Measurements from ENCODE around the gene STIM2.
A peak's percentile ranks its signal among the peaks of the same experiment; 100 is the strongest.
"Not testable (repeated sequence)": the region's sequence is repeated elsewhere in the genome, so short reads cannot be mapped to it uniquely, and the experiment has no call there.

The STIM2 gene

GRCh38 chr4:26860157-26860921, at the start of gene STIM2:
TSS of gene STIM2 (plus strand) at chr4:26860841.
- DNase-seq = peak; percentile 96

DNA sequence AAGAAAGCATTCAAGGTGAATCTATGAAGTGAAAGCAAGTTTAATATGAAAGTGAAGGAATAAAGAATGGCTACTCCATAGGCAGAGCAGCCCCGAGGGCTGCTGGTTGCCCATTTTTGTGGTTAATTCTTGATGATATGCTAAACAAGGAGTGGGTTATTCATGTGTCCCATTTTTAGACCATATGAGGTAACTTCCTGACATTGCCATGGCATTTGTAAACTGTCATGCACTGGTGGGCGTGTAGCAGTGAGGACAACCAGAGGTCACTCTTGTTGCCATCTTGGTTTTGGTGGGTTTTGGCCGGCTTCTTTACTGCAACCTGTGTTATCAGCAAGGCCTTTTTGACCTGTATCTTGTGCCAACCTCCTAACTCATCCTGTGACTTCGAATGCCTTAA, 49.1 kb upstream of the STIM2 start:
- DNase-seq = not testable (repeated sequence)

DNA sequence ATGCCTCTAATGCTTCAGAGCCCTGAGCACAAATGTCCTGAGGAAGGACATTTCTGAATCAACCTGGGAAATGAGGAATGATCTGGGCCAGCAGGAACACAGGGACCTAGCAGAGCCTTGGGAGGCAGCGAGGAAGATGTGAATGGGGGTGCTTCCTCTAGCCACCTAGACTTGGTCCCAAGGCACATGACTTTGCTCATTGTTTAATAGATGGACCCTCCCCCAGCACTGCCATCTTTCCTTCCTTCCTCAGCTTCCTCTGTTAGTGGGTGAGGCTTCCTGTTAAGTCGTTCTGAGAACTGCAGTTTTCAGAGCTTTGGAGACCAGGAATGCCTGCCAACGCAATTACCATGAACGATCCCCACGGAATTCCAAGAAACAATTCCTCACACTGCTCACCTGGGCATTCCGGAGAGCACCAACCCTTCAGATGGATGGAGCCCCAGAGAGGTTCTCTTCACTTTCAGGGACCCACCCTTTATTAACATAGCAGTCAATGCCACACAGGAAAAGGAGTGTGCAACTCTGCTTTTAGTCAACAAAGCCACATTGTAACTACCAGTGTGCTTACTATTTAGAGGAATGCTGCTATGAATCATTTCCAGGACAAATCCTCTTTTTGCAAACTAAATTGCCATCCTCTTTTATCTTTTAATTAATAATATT, 48.5 kb upstream of the STIM2 start:
- DNase-seq = no peak

DNA sequence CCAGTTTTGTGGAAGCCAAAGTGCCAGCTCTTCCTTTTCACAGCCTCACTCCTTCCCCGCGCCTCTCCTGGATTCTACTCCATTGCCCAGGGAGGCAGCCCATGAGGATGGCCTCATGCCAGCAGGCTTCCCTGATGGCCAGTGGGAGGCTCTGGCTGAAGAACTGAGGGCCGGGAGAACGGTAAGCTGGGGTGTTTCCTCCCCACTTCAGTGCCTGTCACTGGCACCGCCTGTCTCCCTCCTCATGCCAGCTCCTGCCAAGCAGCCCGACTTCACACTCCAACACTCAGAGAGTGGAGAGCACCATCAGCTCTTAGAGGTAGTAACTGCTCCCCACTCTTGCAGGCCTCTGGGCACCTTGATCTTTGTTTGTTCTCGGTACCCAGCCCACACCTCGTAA, 46.9 kb upstream of the STIM2 start:
- no peak for DNase-seq

- DNase-seq = no peak
These were observed 45.4 kb upstream of the STIM2 start for GRCh38 chr4:26815199-26815598.

GRCh38 chr4:26815706-26816105, 44.9 kb upstream of the STIM2 start:
- DNase-seq = no peak

DNA sequence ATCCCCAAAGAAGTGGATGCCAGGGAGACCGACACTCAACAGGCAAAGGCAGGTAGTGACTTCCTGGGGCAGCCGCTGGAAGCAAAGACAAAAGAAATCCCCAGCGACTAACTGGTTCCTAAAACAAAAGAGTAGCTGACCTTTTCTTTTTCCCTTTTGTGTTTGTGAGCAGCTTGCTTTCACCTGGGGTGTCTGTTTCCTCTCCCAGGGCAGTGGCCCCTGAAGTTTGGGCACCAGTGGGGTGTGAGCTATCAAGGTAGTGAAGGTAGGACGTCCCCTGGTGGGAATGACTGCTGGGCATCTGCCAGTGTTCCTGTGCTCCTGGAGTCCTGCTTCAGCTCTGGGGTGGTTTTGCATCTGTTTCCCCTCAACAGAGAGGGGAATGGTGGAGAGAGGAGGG, 41.6 kb upstream of the STIM2 start:
- no peak for DNase-seq

GRCh38 chr4:26819478-26820095, 41.1 kb upstream of the STIM2 start:
- no peak for DNase-seq

- DNase-seq = no peak
These were observed 40.3 kb upstream of the STIM2 start for GRCh38 chr4:26820346-26820745.

GRCh38 chr4:26821031-26821430, 39.6 kb upstream of the STIM2 start:
- DNase-seq = no peak

DNA sequence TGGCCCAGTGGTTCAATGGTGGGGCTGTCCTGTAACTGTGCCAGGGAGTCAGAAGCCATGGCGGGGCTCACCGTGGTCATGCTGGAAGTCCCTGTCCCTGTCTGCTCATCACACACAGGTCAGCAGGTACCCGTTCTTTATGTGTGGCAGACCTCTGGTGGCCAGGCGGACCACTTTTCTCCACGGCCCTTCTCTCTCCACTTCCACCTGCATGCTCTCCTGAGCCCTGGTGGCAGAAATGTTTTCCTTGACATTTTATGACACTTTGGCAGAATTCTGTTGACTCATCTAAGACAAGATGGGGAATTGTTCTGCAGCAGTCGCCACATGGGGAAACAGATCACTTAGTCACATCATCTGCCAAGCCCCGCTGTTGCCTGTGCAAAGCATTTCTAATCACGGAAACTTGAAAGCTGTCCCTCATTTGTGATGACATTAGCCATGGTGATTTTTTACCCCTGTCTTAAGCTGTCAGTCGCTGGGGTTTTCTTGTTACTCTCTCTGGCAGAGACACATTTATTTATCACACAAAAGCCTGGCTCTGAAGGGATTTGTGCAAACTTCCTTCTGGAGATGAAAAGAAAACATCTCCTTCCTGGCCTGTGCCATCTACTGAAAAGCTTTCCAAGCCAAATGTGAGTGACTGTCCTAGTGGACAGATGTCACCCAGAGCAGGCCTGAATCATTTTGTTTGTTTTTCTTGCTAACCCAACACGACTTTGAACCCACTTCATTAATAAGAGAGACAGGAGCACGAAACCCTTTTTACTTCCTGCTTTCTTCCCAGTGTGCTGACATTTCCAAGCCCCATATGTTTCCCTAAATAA, 38.8 kb upstream of the STIM2 start:
- no peak for DNase-seq

DNA sequence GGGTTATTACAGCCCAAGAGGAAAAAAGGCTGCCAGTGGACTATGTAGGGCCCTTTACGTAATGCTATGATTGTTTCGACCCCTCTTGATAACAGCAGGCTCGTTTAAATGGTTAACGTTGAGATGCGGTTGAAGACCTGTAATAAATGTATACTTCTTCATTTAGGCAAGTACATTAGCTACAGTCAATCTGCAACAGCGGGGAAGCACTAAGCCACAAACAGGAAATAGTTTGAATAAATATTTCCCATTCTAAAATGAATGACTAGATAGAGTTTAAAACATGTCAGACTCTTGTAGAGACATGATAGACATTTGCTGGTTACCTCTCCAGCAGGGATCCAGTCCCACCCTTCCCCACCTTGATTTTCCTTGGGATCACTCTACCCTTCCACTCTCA, 38.1 kb upstream of the STIM2 start:
- no peak for DNase-seq

DNA sequence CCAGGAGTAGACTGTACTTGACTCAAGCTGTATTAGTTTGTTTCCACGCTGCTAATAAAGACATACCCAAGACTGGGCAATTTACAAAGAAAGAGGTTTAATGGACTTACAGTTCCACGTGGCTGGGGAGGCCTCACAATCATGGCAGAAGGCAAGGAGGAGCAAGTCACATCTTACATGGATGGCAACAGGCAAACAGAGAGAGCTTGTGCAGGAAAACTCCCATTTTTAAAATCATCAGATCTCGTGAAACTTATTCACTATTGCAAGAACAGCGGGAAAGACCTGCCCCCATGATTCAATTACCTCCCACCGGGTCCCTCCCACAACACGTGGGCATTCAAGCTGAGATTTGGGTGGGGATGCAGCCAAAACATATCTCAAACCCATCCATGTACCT, 37.7 kb upstream of the STIM2 start:
- not testable (repeated sequence) for DNase-seq

DNA sequence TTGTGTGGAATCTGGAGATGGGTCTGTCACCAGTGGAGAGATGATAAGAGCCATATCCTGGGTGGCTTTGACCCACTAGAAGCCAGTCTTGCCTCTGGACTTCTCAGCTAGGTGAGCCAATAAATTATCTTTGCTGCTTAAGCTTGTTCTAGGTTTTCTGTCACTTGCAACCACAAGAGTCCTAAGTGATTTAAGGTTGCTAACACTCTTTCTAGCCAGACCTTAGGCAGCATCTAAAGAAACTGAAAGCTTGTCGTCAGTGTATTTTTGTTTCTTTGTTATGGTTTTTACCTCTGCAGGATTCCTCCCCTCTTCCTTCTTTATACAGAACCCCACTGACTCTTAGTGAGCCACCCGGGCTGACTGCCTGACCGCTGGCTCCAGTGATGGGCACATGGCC, 37.1 kb upstream of the STIM2 start:
- DNase-seq = no peak

GRCh38 chr4:26824667-26825066, 36.0 kb upstream of the STIM2 start:
- no peak for DNase-seq

DNA sequence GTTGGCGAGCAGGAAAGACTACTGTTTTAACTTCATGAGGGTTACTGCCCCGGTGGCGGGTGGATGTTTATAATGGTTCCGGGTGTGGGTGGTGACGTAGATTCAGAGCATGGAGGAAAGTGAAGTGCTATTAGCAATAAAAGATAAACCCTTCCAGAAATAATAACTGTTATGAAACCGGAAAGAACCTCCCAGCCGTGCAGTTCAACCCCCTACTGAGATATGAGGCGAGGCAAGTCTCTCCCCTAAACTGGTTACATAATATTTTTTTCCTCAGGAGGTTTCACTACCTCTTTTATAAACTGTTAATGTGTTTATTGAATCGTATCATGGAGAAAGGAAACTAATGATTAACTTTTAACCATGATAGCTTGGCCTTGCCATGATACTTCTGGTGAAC, 33.9 kb upstream of the STIM2 start:
- no peak for DNase-seq

DNA sequence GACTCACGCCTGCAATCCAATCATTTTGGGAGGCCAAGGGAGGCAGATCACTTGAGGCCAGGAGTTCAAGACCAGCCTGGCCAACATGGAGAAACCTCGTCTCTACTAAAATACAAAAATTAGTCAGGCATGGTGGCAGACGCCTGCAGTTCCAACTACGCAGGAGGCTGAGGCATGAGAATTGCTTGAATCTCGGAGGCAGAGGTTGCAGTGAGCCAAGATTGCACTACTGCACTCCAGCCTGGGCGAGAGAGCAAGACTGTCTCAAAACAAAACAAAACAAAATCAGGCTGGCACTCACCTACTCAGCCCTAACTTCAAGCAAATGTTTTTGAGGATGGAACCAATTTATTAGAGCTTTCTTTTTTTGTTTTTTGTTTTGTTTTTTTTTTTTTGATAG, 33.3 kb upstream of the STIM2 start:
- DNase-seq = not testable (repeated sequence)

GRCh38 chr4:26827798-26828197, 32.8 kb upstream of the STIM2 start:
- no peak for DNase-seq

- no peak for DNase-seq
These were observed 31.6 kb upstream of the STIM2 start for GRCh38 chr4:26829018-26829417.

DNA sequence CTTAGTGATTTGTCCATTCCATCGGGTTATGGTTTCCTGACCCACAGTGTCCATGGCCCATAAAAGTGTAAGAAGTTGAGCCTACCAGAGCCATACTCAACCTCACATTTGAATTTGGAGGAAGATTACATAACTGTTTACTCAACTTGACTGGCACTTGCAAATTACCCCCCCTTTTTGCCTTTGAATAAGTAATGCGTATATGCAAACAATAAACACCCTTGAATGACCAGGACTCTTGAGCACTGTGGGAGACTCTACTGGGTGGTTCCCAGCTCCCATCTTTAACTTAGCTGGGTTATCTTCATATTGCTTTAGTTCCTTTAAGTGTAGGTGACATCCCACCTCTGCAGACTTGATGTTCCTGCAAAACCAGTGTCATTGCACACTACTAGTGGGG, 30.6 kb upstream of the STIM2 start:
- DNase-seq = no peak

- no peak for DNase-seq
These were observed 29.9 kb upstream of the STIM2 start for GRCh38 chr4:26830701-26831100.

- DNase-seq = no peak
These were observed 24.1 kb upstream of the STIM2 start for GRCh38 chr4:26836539-26836938.
